Thymus (tissue), 11 donors: ENCODE measurements around the gene HCN2. TPM values are rescaled to one million over a fixed set of nuclear protein-coding genes. Genes with fewer than 3 reads are reported as not detected.

ENCODE experiments used
- DNase-seq, 9 donors: peaks; one replicate each; pipeline ENCODE4 v3.0.0-alpha.2; 2013; ENCODE audit warnings: low spot score in 9 of 9, low read depth in 6 of 9, missing footprints in 1 of 9
- H3K27ac ChIP-seq, 2 donors: one replicate each; pipeline ENCODE4 v1.5.1; 2013; ENCODE audit warnings: control low read depth in 1 of 2, low read depth in 1 of 2, low read length in 1 of 2, mild to moderate bottlenecking in 1 of 2, moderate library complexity in 1 of 2
- H3K27me3 ChIP-seq, 2 donors: one replicate each; pipeline ENCODE4 v1.5.1; 2013; ENCODE audit warnings: low read length in 1 of 2; ENCODE audit not compliant: control insufficient read depth in 2 of 2, insufficient read depth in 1 of 2
- H3K36me3 ChIP-seq, 2 donors: one replicate each; pipeline ENCODE4 v1.5.1; 2013; ENCODE audit warnings: low read length in 1 of 2, mild to moderate bottlenecking in 1 of 2, moderate library complexity in 1 of 2; ENCODE audit not compliant: control insufficient read depth in 2 of 2, insufficient read depth in 2 of 2
- H3K4me1 ChIP-seq, 2 donors: one replicate each; pipeline ENCODE4 v1.5.1; 2013; ENCODE audit warnings: low read length in 2 of 2; ENCODE audit not compliant: control insufficient read depth in 2 of 2, insufficient read depth in 2 of 2
- H3K4me3 ChIP-seq, 2 donors: one replicate each; pipeline ENCODE4 v1.5.1; 2013; ENCODE audit warnings: low read length in 2 of 2, control low read depth in 1 of 2, mild to moderate bottlenecking in 1 of 2
- H3K9me3 ChIP-seq, 2 donors: one replicate each; pipeline ENCODE4 v1.5.1; 2013; ENCODE audit warnings: low read length in 1 of 2, mild to moderate bottlenecking in 1 of 2; ENCODE audit not compliant: control insufficient read depth in 2 of 2, insufficient read depth in 1 of 2
- WGBS: extraction: QIAGEN DNeasy Blood & Tissue Kit; methylation state at CpG from one replicate; pipeline ENCODE4 v1.1.7; 2013; 5-methylcytosine and 5-hydroxymethylcytosine counted together
- polyA plus RNA-seq: library from polyadenylated mRNA; stranded (reverse); fragments of 200-250 nt; gene quantifications from one replicate; pipeline ENCODE4 v1.2.3, GENCODE V29; 2013
- total RNA-seq: library from RNA; stranded (reverse); fragments of 120-200 nt; gene quantifications from one replicate; pipeline ENCODE4 v1.2.4, GENCODE V29; 2013
- donor health status: healthy.

The HCN2 gene
- total and polyA plus RNA-seq, 2 donors, result 0.05 to 0.46 TPM

DNA sequence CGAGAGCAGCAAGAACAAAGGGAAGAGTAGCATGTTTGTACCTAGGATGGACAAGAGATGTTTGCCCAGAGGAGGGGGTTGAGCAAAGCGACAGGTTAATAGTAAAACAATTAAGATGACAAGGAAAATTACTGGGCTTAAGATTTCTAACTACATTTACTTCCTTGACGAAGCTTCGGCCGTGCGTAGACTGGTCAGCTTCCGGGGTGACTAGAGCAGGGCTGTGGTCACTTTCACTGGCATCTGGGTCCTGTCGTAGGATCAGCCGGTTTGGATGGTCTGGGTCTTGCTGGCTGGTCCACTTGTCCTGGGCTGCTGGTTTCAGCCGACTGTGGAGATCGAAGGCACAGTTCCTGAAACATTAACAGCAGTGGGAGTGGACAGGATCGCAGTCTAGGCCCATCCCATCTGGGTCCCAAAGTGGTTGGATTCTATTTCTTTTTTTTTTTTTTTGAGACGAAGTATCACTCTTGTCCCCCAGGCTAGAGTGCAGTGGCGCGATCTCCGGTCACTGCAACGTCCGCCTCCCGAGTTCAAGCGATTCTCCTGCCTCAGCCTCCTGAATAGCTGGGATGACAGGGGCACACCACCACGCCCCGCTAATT lies 22.3 kb upstream of the HCN2 start:
- H3K36me3 ChIP-seq, result no peaks in the 10 kb centered on the region
- no peak overlapping the region for H3K27ac ChIP-seq
- H3K9me3 ChIP-seq, result no peaks in the 10 kb centered on the region
- no peak for DNase-seq
- H3K4me3 ChIP-seq, result no peak overlapping the region
- 98% methylated on average over 22 of the region's 22 CpGs for WGBS
- H3K27me3 ChIP-seq, result no peaks in the 10 kb centered on the region
- H3K4me1 ChIP-seq, result peaks cover 3 to 14% of the 10 kb centered on the region in 2 donors

DNA sequence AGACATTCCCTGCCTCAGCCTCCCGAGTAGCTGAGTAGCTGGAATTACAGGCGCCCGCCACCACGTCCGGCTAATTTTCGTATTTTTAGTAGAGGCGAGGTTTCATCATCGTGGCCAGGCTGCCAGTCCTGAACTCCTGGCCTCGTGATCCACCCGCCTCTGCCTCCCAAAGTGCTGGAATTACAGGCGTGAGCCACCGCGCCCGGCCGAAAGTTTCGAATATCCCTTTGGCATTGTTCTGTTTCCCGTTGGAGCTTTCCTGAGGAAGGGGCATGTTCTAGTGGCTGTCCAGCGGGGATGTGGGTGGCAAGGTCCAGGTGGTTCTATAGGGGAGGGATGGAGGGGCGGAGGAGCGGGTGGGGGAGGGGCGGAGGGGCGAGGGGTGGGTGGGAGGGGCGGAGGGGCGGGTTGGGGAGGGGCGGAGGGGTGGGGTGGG lies 19.4 kb upstream of the HCN2 start:
- H3K27ac ChIP-seq, result no peak overlapping the region
- H3K9me3 ChIP-seq, result no peaks in the 10 kb centered on the region
- peaks cover 19 to 31% of the 10 kb centered on the region in 2 donors for H3K4me1 ChIP-seq
- H3K27me3 ChIP-seq, result no peaks in the 10 kb centered on the region
- no peak overlapping the region for H3K4me3 ChIP-seq
- H3K36me3 ChIP-seq, result peaks cover 0 to 3% of the 10 kb centered on the region in 2 donors
- WGBS, result 77% methylated on average over 24 of the region's 25 CpGs
- DNase-seq, result no peak

DNA sequence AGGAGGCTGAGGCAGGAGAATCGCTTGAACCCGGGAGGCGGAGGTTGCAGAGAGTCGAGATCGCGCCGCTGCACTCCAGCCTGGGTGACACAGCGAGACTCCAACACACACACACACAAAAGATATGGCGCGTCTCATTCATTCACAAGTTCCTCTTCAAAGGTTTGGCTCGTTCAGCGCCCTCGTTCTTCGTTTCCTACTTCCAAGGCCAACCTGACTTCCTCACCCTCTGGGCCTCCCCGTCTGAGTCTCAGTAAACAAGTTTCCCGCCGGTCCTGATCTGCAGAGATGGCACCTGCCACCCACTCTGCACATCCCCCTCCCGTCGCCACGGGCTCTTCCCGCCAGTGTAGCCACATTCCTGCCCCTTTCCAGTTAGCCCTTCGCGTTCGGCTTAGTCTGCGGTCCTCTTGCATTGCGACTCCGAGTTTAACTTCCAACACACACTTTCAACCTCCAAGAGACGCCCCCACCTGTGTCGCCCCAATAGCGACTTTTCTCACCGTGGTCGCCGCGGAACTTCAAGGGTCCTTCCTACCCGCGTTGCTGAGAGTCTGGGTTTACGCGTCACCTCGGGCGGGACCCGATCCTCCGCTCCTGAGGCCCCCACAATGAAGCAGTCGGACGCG lies 18.6 kb upstream of the HCN2 start:
- H3K4me1 ChIP-seq, result peaks cover 21 to 36% of the 10 kb centered on the region in 2 donors
- H3K36me3 ChIP-seq, result peaks cover 0 to 3% of the 10 kb centered on the region in 2 donors
- no peaks in the 10 kb centered on the region for H3K9me3 ChIP-seq
- peak overlapping the region; percentile 90 to 96 for H3K27ac ChIP-seq
- peak; percentile 47 to 87 (median 63) for DNase-seq
- peak overlapping the region; percentile 63 to 74 for H3K4me3 ChIP-seq
- under 1% methylated on average over 45 of the region's 45 CpGs for WGBS
- H3K27me3 ChIP-seq, result no peaks in the 10 kb centered on the region

DNA sequence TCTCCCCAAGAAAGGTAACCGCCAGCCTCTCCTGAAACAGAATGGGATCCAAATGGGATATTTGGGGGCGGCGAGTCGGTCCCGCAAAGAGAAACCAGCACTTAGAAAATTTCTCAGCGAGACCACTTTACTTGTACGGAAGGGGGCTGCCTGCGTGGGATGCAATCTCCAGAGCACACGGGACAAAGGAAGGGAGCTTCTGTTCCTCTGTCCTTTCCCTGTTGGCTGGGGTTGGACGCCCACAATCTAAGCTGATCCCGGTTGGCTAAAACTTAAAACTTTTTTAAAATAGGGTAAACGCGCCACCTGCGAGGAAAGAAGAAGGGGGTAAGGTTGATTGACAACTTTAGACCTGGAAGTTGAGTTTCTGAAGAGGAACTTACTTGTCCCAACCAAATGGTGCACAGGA lies 18.1 kb upstream of the HCN2 start:
- Histone ChIP-seq H3K4me1 (peaks cover 21 to 39% of the 10 kb centered on the region in 2 donors), H3K9me3 (no peaks in the 10 kb centered on the region), H3K36me3 (peaks cover 2 to 3% of the 10 kb centered on the region in 2 donors), H3K4me3 (peak overlapping the region; percentile 63 to 74), H3K27ac (peak overlapping the region; percentile 90 to 96), H3K27me3 (no peaks in the 10 kb centered on the region)
- peak in 7 of 9 donors; percentile 29 to 67 (median 40) for DNase-seq
- under 1% methylated on average over 14 of the region's 14 CpGs for WGBS

DNA sequence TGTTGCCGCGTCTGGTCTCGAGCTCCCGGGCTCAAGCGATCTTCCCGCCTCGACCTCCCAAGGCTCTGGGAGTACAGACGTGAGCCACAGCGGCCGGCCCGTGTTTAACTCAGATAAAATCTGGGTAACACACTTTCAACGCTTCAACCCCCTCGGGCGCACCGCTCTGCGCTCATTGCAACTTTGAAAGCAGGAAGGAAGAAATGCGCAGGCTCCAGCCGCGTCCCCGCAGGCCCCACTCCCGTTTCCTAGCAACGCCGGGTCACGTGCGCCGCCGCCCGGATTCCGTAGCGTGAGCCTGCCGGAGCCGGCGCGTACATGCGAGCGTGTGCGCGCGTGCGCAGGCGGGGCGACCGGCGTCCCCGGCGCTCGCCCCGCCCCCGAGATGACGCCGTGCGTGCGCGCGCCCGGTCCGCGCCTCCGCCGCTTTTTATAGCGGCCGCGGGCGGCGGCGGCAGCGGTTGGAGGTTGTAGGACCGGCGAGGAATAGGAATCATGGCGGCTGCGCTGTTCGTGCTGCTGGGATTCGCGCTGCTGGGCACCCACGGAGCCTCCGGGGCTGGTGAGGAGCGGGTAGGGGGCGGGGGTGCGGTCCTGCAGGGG lies 17.4 kb upstream of the HCN2 start, which contains the start of gene BSG:
Gene BSG (plus strand): TSS at position 457 of the 603 bp plus-strand sequence. CDS start 39 bp downstream, at position 496.
- H3K36me3 ChIP-seq, result peaks cover 2 to 5% of the 10 kb centered on the region in 2 donors
- H3K4me1 ChIP-seq, result peaks cover 21 to 39% of the 10 kb centered on the region in 2 donors
- peak within 1 kb of the TSS; percentile 92 to 96 for H3K27ac ChIP-seq
- under 1% methylated on average over 79 of the region's 79 CpGs for WGBS
- no peaks in the 10 kb centered on the region for H3K27me3 ChIP-seq
- no peaks in the 10 kb centered on the region for H3K9me3 ChIP-seq
- peak; percentile 92 to 99 (median 97) for DNase-seq
- H3K4me3 ChIP-seq, result peak within 1 kb of the TSS; percentile 74 to 90

DNA sequence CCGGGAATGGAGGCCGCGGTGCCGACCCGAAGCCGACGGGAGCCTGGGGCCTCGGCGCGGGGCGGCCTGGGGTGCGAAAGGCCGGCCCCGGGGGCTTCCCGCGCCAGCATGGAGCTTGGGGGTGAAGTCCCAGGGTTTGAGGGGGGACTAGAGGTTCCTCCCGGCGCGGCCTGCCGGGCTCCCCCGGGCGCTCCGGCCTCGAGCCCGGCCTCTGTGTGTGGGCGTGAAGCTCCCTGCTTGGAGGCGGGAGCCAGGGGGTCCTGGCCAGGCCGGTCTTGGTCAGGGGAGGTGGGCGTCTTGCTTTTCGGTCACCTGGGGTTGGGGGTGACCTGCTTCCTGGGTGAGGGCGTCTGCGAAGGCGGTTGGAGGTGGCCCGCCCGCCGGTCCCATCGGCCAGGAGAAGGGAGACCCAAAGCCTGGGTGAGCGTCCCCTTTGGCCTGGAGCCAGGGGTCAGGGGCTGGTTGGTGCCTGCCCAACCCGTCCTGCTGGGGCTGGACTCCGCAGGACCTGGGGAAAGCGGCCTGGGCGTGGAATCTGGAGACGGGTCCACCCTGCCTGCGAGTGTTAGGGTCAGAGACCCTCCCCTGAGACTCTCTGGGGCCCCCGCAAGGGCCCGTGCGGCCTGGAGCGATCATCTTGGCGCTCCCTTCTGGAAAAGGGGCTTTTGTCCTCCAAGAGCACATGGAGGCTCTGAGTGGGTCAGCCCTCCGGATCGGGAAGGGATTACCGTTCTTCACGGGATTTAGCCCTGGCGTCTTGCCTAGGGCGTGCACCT lies 16.8 kb upstream of the HCN2 start:
- WGBS, result under 1% methylated on average over 55 of the region's 55 CpGs
- Histone ChIP-seq H3K9me3 (no peaks in the 10 kb centered on the region), H3K27me3 (no peaks in the 10 kb centered on the region), H3K4me1 (peaks cover 21 to 39% of the 10 kb centered on the region in 2 donors), H3K27ac (peak overlapping the region; percentile 68 to 80), H3K4me3 (peak overlapping the region; percentile 74 to 90), H3K36me3 (peaks cover 9 to 12% of the 10 kb centered on the region in 2 donors)
- DNase-seq, result peak in 1 of 9 donors; percentile 52

DNA sequence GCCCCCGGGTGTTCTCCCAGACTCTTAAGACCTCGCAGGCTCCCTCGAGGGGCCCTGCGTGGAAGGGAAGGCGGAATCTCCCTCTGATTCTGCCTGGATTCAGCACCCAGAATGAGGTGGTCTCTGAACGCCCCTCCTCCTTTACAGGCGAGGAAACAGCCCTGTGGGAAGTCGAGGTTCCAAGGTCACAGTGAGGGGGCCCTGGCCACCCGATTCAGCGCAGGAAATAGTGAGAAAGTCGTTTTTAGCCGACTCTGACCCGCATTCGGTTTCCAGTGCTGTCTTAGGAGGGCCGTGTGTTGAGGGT lies 16.2 kb upstream of the HCN2 start:
- H3K4me1 ChIP-seq, result peaks cover 21 to 39% of the 10 kb centered on the region in 2 donors
- H3K9me3 ChIP-seq, result no peaks in the 10 kb centered on the region
- peak overlapping the region; percentile 74 to 90 for H3K4me3 ChIP-seq
- 6% methylated on average over 15 of the region's 15 CpGs for WGBS
- H3K36me3 ChIP-seq, result peaks cover 13% of the 10 kb centered on the region in 2 donors
- no peak for DNase-seq
- H3K27me3 ChIP-seq, result no peaks in the 10 kb centered on the region
- H3K27ac ChIP-seq, result peak overlapping the region in 1 of 2 donors; percentile 17

DNA sequence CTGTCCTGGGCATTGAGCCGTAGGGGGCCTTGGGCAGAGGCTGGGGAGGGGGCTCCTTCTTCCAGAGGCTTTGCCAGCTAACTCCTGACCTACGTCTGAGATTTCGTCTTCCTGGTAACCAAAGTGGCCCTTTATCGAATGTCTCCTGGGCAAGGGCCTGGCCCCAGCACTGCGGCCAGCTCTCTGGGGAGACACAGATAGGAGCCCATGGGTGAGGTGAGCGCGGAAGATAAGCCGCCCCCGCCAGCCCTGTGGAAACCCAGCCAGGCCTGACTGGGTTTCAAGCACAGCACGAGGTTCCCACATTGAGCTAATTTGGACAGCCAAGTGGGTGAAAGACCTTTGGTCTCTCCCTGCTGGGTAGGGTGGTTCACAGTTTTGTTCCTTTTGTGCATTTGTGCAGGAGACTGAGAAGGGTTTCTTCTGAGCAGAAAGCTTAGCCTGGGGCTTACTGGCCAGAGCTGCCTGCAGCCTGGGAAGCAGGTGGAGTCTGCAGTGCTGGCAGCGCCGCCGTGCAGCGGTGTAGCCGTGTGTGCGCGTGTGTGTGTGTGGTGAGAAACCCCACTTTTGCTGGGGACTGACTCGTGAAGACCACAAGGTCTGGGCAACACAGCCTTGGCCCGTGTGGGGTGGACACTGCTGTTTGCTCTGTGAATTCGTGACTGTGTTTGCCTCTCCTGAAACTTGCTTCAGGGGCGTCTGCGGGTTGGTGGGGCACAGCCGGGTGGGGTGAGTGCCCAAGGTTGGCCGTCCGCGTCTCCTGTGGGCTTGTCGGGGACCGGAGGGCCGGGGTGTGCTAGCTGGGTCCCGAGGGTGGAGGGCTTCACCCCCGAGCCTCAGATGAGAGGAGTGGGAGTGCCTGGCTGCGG lies 14.8 kb upstream of the HCN2 start:
- DNase-seq, result no peak
- Histone ChIP-seq H3K27me3 (no peaks in the 10 kb centered on the region), H3K27ac (no peak overlapping the region), H3K4me3 (no peak overlapping the region), H3K4me1 (peaks cover 21 to 39% of the 10 kb centered on the region in 2 donors), H3K36me3 (peaks cover 24% of the 10 kb centered on the region in 2 donors), H3K9me3 (no peaks in the 10 kb centered on the region)
- 89% methylated on average over 32 of the region's 32 CpGs for WGBS
